ENCODE results near the gene ITGB2. TPM values are rescaled to one million over a fixed set of nuclear protein-coding genes. Genes with fewer than 3 reads are reported as not detected.

The ITGB2 gene
- total and polyA plus RNA-seq, 2 donors (not counting 1 experiment from before 2014, with no cell fraction given), result 0.05 TPM; not detected in 1

- TF ChIP-seq EZH2 (IDR thresholded peaks at IDR 0.05; ENCODE audit: low read length, missing control alignments) (no peak), CTCF (conservative IDR thresholded peaks at IDR 0.05 in 1 of 2, IDR thresholded peaks at IDR 0.05 in 1 of 2; ENCODE audit: low read depth in 1 of 2, low read length in 2 of 2) (no peak)
- no peaks in the 10 kb centered on the region for H3K27me3 ChIP-seq (ENCODE audit: control insufficient read depth, insufficient read depth, low read length)
- DNase-seq (ENCODE audit: low read depth in 2 of 2), result no peak
- no peak overlapping the region for H2AFZ ChIP-seq (ENCODE audit: low read length)
- H3K9ac ChIP-seq (ENCODE audit: insufficient read depth, low read length), result no peak overlapping the region
- H3K27ac ChIP-seq (ENCODE audit: insufficient read depth, low read length), result peak overlapping the region; percentile 95
- H3K4me3 ChIP-seq (replicated peaks in 1 of 4; ENCODE audit: control extremely low read depth in 1 of 4, insufficient read depth in 1 of 4, low read depth in 3 of 4, low read length in 4 of 4), result no peak overlapping the region
- H3K4me1 ChIP-seq (ENCODE audit: control insufficient read depth, extremely low read depth, insufficient read depth, low read length), result peaks cover 42% of the 10 kb centered on the region
- H3K4me2 ChIP-seq (ENCODE audit: extremely low read depth, insufficient read depth, low read length), result peak overlapping the region; percentile 27
- no peaks in the 10 kb centered on the region for H3K9me3 ChIP-seq (ENCODE audit: control insufficient read depth, insufficient read depth, low read depth, low read length)
- H4K20me1 ChIP-seq (ENCODE audit: control insufficient read depth, extremely low read depth, insufficient read depth, low read length), result no peaks in the 10 kb centered on the region
- peaks cover 6% of the 10 kb centered on the region for H3K36me3 ChIP-seq (ENCODE audit: control insufficient read depth, insufficient read depth, low read length)
- H3K79me2 ChIP-seq (ENCODE audit: control insufficient read depth, insufficient read depth, low read length), result peaks cover 88% of the 10 kb centered on the region
These were observed 52.5 kb downstream of the ITGB2 start for GRCh38 chr21:44867999-44868700.

- H3K9me3 ChIP-seq (ENCODE audit: control insufficient read depth, insufficient read depth, low read depth, low read length), result no peaks in the 10 kb centered on the region
- H3K4me3 ChIP-seq (replicated peaks in 1 of 4; ENCODE audit: control extremely low read depth in 1 of 4, insufficient read depth in 1 of 4, low read depth in 3 of 4, low read length in 4 of 4), result no peak overlapping the region
- H3K4me2 ChIP-seq (ENCODE audit: extremely low read depth, insufficient read depth, low read length), result no peak overlapping the region
- no peaks in the 10 kb centered on the region for H4K20me1 ChIP-seq (ENCODE audit: control insufficient read depth, extremely low read depth, insufficient read depth, low read length)
- TF ChIP-seq CTCF (conservative IDR thresholded peaks at IDR 0.05 in 1 of 2, IDR thresholded peaks at IDR 0.05 in 1 of 2; ENCODE audit: low read depth in 1 of 2, low read length in 2 of 2), result no peak
- no peak for TF ChIP-seq EZH2 (IDR thresholded peaks at IDR 0.05; ENCODE audit: low read length, missing control alignments)
- H3K79me2 ChIP-seq (ENCODE audit: control insufficient read depth, insufficient read depth, low read length), result peaks cover 88% of the 10 kb centered on the region
- H3K9ac ChIP-seq (ENCODE audit: insufficient read depth, low read length), result no peak overlapping the region
- no peak overlapping the region for H3K27ac ChIP-seq (ENCODE audit: insufficient read depth, low read length)
- peaks cover 6% of the 10 kb centered on the region for H3K36me3 ChIP-seq (ENCODE audit: control insufficient read depth, insufficient read depth, low read length)
- H2AFZ ChIP-seq (ENCODE audit: low read length), result no peak overlapping the region
- H3K4me1 ChIP-seq (ENCODE audit: control insufficient read depth, extremely low read depth, insufficient read depth, low read length), result peaks cover 42% of the 10 kb centered on the region
- no peak for DNase-seq (ENCODE audit: low read depth in 2 of 2)
- no peaks in the 10 kb centered on the region for H3K27me3 ChIP-seq (ENCODE audit: control insufficient read depth, insufficient read depth, low read length)
These were observed 53.2 kb downstream of the ITGB2 start for GRCh38 chr21:44867464-44867863.

GRCh38 chr21:44866780-44867179 lies 53.9 kb downstream of the ITGB2 start:
- TF ChIP-seq EZH2 (IDR thresholded peaks at IDR 0.05; ENCODE audit: low read length, missing control alignments), result no peak
- DNase-seq (ENCODE audit: low read depth in 2 of 2), result peak; percentile 40 to 93
- H3K27me3 ChIP-seq (ENCODE audit: control insufficient read depth, insufficient read depth, low read length), result no peaks in the 10 kb centered on the region
- no peaks in the 10 kb centered on the region for H4K20me1 ChIP-seq (ENCODE audit: control insufficient read depth, extremely low read depth, insufficient read depth, low read length)
- H3K9ac ChIP-seq (ENCODE audit: insufficient read depth, low read length), result no peak overlapping the region
- H3K9me3 ChIP-seq (ENCODE audit: control insufficient read depth, insufficient read depth, low read depth, low read length), result no peaks in the 10 kb centered on the region
- no peak overlapping the region for H3K27ac ChIP-seq (ENCODE audit: insufficient read depth, low read length)
- no peak overlapping the region for H3K4me3 ChIP-seq (replicated peaks in 1 of 4; ENCODE audit: control extremely low read depth in 1 of 4, insufficient read depth in 1 of 4, low read depth in 3 of 4, low read length in 4 of 4)
- H2AFZ ChIP-seq (ENCODE audit: low read length), result no peak overlapping the region
- H3K79me2 ChIP-seq (ENCODE audit: control insufficient read depth, insufficient read depth, low read length), result peaks cover 88% of the 10 kb centered on the region
- peaks cover 42% of the 10 kb centered on the region for H3K4me1 ChIP-seq (ENCODE audit: control insufficient read depth, extremely low read depth, insufficient read depth, low read length)
- H3K36me3 ChIP-seq (ENCODE audit: control insufficient read depth, insufficient read depth, low read length), result peaks cover 6% of the 10 kb centered on the region
- H3K4me2 ChIP-seq (ENCODE audit: extremely low read depth, insufficient read depth, low read length), result no peak overlapping the region

Measured in fibroblast of lung (primary cell).